ENCODE measurements around the gene DPY19L1.
"Not testable (repeated sequence)": the region's sequence is repeated elsewhere in the genome, so short reads cannot be mapped to it uniquely, and the experiment has no call there.

Gene DPY19L1

DNA sequence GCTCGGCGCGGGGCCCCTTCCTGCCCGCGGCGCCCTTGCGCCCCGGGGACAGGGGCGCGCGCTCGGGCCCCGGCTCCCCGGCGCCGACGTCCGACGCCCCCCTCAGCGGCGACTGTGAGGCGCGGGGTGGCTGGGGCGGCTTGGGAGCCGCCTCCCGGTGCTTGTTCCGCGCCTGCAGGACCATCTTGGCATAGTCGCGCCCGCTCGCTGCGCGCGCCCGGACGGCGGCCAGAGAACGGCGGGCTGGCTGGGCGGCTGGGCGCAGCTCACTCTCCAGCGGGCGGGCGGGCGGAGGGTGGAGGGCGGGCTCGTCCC is at the start of gene DPY19L1:
TSS of gene DPY19L1 (minus strand) at position 275 of the 315 bp plus-strand sequence. CDS start at position 184, 91 bp downstream.
- no peak for DNase-seq (ENCODE audit: low spot score)
- no peak for FAIRE-seq

GRCh38 chr7:35079517-35079916 is 42.2 kb upstream of the DPY19L1 start:
- FAIRE-seq; DNase-seq (ENCODE audit: low spot score): not testable (repeated sequence)

- DNase-seq (ENCODE audit: low spot score); FAIRE-seq: not testable (repeated sequence)
Observed at GRCh38 chr7:35074008-35074407, 36.7 kb upstream of the DPY19L1 start.

DNA sequence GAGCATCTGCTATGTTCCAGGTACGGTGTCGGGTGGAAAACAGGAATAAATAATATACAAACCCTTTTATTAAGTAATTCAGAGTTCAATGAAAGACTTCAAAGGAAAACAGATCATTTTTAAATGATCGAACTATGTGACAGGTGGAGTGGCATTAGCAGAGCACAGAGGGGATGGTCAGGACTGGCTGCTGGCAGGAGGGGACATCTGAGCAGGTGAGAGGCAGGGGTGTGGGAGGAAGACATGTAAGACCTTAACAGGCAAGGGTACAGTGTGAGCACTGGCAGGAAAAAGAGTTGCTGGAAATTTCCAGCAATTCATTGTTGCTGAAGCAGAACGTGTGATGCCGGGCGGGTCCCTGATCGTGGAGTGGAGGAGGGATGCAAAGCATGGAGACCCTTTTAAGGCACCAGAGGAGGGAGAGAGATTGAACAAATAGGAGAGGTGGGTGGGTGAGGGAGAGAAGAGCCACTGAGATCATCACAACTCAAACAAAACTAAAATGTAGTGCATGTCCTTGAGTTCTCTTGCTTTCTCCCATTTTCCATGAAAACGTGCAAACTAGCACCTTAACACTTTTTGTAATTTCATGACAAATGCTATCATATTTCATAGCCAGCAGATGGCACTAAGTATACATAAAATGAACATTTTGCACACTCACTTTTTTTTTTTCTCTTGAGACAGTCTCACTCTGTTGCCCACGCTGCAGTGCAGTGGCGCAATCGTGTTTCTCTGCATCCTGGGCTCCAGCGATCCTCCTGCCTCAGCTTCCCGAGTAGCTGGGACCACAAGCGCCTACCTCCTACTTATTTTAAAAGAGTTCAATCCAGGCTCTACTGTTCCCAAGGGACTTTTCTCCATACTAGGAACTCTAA is 35.9 kb upstream of the DPY19L1 start:
- DNase-seq (ENCODE audit: low spot score) (peak; percentile 59), FAIRE-seq (peak; percentile 85)

DNA sequence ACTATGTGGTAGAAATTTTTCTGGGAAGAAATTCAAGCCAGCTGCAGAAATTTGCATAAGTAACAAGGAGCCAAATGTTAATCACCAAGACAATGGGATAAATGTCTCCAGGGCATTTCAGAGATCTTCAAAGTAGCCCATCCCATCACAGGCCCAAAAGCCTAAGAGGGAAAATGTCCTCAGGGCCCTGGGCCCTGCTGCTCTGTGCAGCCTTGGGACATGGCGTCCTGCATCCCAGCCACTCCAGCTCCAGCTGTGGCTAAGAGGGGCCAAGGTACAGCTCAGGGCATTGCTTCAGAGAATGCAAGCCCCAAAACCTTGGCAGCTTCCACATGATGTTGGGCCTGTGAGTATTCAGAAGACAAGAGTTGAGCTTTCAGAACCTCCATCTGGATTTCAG is 31.8 kb upstream of the DPY19L1 start:
- not testable (repeated sequence) for FAIRE-seq; DNase-seq (ENCODE audit: low spot score)

- FAIRE-seq; DNase-seq (ENCODE audit: low spot score): not testable (repeated sequence)
Observed at GRCh38 chr7:35065382-35065781, 28.1 kb upstream of the DPY19L1 start.

DNA sequence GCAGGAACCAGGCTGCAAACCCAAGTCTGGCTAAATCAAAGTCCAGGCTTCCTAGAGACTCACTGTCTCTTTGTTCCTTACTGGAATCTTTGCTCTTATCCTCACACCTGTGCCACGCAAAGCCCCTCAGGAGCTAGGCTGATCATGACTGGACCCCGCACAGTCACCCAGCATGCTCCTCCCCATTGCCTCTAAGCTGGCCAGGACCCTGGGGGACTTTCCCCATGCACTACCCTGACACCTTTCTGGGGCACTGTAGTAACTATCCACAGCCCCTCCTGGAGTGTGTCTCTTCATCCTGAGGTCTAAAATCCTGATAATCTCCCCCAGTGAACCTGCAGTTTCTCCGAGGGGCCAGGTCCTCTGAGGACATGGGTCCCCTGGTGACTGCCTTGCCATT is 21.3 kb upstream of the DPY19L1 start:
- not testable (repeated sequence) for FAIRE-seq; DNase-seq (ENCODE audit: low spot score)

- DNase-seq (ENCODE audit: low spot score) = peak; percentile 27
- not testable (repeated sequence) for FAIRE-seq
Observed at GRCh38 chr7:35057505-35058451, 20.5 kb upstream of the DPY19L1 start.

- not testable (repeated sequence) for DNase-seq (ENCODE audit: low spot score); FAIRE-seq
Observed at GRCh38 chr7:35055733-35056132, 18.4 kb upstream of the DPY19L1 start.

DNA sequence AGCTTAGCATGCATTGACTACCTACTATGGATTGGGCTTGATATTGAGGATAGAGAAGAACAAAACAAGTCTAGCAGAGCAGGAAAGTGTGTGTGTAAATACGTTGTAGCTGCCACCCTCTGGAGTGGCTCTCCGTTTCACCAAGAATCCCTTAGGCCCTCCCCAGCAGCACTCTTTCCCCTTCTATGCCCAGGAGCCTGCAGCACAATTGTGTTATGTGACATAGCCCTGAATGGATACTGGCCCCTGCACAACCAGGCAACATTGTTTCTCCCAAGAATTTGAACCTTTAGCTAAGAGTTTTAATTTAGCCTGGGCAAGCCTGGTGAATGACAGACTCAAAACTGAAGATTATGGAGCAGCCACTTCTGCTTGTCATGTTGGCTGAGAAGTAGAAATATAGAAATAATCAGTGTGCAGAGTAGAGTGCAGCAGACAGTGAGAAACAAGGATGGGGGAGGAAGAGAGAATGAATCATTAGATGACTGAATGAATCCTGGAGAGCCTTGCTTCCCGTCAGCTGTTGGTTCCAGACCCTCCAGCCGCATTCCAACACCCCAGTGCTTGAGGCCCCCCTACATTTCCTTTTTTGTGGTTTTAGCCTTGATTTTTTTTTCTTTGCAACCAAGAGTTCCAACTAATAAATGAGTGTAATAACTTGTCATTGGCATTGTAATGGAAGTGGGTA is 16.3 kb upstream of the DPY19L1 start:
- FAIRE-seq = not testable (repeated sequence)
- peak; percentile 10 for DNase-seq (ENCODE audit: low spot score)

GRCh38 chr7:35048390-35048789 is 11.1 kb upstream of the DPY19L1 start:
- not testable (repeated sequence) for FAIRE-seq; DNase-seq (ENCODE audit: low spot score)

DNA sequence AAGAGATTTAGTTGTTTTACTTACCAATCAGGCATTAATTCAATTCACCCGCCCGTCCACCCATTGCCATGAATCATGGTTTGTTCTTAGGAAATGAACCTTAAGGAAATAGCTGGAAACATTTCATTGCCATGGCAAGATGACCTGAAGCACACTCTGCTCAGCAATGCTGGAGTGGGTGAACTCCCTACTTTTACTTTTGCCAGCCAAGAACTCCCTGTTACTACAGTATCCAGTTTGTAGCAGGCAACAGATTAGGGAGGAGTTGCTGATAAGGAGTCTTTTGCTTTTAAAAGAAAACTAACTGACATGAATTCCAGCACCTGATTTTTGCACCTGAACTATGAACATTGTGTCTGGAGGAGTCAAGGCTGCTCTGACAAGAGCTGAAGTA is 10.6 kb upstream of the DPY19L1 start:
- not testable (repeated sequence) for DNase-seq (ENCODE audit: low spot score); FAIRE-seq

DNA sequence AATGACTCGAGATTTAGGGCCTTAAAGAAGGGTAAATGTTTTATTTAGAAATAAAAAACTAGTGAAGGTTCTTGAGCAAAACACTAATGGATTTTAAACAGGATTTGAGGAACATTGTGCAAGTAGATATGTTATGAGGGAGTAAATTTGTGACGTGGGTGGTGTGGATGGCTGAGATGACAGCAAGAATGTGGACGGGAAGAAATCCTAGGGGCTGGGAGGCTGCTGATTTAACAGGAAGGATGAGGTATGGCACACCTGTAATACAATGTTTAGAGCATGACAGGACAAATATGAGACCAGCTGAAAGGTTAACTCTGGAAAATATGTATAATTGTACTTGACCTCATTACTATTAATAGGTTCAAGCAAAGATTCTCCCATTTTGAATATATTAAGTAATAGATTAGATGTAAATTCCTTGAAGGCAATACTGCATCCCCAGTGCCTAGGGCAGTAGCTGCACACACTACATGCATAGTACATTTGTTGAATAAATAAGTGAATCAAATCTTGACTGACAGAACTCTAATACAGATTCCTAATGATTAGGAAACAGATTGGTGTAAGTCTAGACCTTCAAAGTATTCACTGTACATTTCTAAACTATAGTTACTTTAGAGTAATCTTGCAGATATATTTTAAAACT is 10.1 kb upstream of the DPY19L1 start:
- not testable (repeated sequence) for FAIRE-seq

GRCh38 chr7:35043301-35043700 is 6.0 kb upstream of the DPY19L1 start:
- not testable (repeated sequence) for DNase-seq (ENCODE audit: low spot score); FAIRE-seq

More for the DNA sequence above, 10.1 kb upstream of the DPY19L1 start:
- DNase-seq (ENCODE audit: low spot score) = not testable (repeated sequence)

- no peak for FAIRE-seq
- no peak for DNase-seq (ENCODE audit: low spot score)
Observed at GRCh38 chr7:35040906-35041305, 3.6 kb upstream of the DPY19L1 start.

- FAIRE-seq (no peak), DNase-seq (ENCODE audit: low spot score) (no peak)
Observed at GRCh38 chr7:35039343-35039742, 2.1 kb upstream of the DPY19L1 start.

- FAIRE-seq (no peak), DNase-seq (ENCODE audit: low spot score) (no peak)
Observed at GRCh38 chr7:35038354-35038753, 1.1 kb upstream of the DPY19L1 start.

DNA sequence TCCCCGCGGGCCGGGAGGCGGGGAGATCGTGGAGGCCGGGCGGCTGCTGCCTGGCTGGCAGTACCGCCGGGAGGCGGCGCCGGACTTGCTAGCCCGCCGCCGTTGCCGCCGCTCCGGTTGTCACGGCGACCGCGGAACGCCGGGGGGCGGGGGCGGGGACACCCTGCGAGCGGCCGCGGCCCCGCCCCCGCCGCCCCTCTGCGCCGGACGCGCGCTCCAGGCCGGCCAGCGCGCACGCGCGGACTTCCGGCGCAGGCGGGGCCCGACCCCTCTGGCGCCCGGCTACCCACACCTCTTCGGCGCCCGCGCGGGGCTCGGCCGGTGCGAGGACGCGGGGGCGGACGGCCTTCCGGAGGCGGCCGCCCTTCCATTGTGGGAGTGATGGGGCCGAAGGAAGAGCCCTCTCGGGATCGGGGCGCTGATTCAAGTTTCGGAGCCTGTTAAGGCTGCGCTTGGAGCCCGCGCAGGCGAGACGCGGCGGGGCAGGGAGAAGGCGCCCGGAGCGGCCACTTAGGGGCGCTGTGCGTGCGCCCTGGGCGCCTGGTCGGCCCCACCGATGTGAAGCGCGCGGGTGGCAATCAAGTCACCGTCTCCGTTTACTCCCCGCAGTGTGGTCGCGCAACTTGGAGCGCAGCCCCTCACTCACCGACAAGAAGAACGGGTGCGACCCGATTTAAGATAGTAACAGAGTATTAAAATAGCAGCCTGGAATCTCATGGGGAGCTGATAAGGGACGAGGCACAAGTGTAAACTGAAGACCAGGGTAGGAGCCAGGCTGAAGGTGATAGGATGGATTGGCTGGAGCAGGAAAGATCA is 449 bp upstream of the DPY19L1 start:
- DNase-seq (ENCODE audit: low spot score) = peak; percentile 89
- no peak for FAIRE-seq

- DNase-seq (ENCODE audit: low spot score) (peak; percentile 25), FAIRE-seq (no peak)
Observed at GRCh38 chr7:35036361-35037171, 719 bp downstream of the DPY19L1 start.

All from RCC 7860 (cell line).